HG03095 (cell line): ENCODE results near the gene DIPK1A.
"Not testable (repeated sequence)": the region's sequence is repeated elsewhere in the genome, so short reads cannot be mapped to it uniquely, and the experiment has no call there.

ENCODE experiments used
- ATAC-seq: cut with Tn5 transposase; IDR thresholded peaks from one replicate; pipeline ENCODE4 v1.9.1; 2021; ENCODE audit warnings: moderate library complexity; ENCODE audit not compliant: unreplicated experiment

Gene DIPK1A

GRCh38 chr1:92922356-92923035 is 38.8 kb downstream of the DIPK1A start:
- no peak for ATAC-seq

- no peak for ATAC-seq
Observed at GRCh38 chr1:92921031-92922023, 39.9 kb downstream of the DIPK1A start.

GRCh38 chr1:92916899-92917298 is 44.4 kb downstream of the DIPK1A start:
- ATAC-seq: no peak

- no peak for ATAC-seq
Observed at GRCh38 chr1:92915547-92915946, 45.7 kb downstream of the DIPK1A start.

- ATAC-seq: no peak
Observed at GRCh38 chr1:92913093-92913819, 48.0 kb downstream of the DIPK1A start.

GRCh38 chr1:92910081-92910480 is 51.2 kb downstream of the DIPK1A start:
- ATAC-seq: no peak

- no peak for ATAC-seq
Observed at GRCh38 chr1:92909321-92909720, 51.9 kb downstream of the DIPK1A start.

GRCh38 chr1:92907949-92908684 is 53.1 kb downstream of the DIPK1A start:
- ATAC-seq: no peak

GRCh38 chr1:92903765-92904164 is 57.5 kb downstream of the DIPK1A start:
- ATAC-seq: no peak

GRCh38 chr1:92902406-92902744 is 58.9 kb downstream of the DIPK1A start:
- ATAC-seq: no peak

- ATAC-seq: no peak
Observed at GRCh38 chr1:92901699-92902405, 59.4 kb downstream of the DIPK1A start.

GRCh38 chr1:92901126-92901525 is 60.1 kb downstream of the DIPK1A start:
- no peak for ATAC-seq

GRCh38 chr1:92900539-92900938 is 60.7 kb downstream of the DIPK1A start:
- ATAC-seq: no peak

- ATAC-seq: no peak
Observed at GRCh38 chr1:92899780-92900179, 61.5 kb downstream of the DIPK1A start.

GRCh38 chr1:92898053-92898452 is 63.2 kb downstream of the DIPK1A start:
- ATAC-seq: not testable (repeated sequence)

- ATAC-seq: no peak
Observed at GRCh38 chr1:92887465-92887864, 73.8 kb downstream of the DIPK1A start.

GRCh38 chr1:92886886-92887419 is 74.3 kb downstream of the DIPK1A start:
- no peak for ATAC-seq

GRCh38 chr1:92884195-92884594 is 77.1 kb downstream of the DIPK1A start:
- ATAC-seq: no peak

- ATAC-seq: no peak
Observed at GRCh38 chr1:92883297-92883696, 78.0 kb downstream of the DIPK1A start.

- no peak for ATAC-seq
Observed at GRCh38 chr1:92882819-92883218, 78.4 kb downstream of the DIPK1A start.
